Endodermal cell (in vitro differentiated cells): ENCODE measurements around the gene FFAR1. TPM values are rescaled to one million over a fixed set of nuclear protein-coding genes. Genes with fewer than 3 reads are reported as not detected.

Experiments
- DNase-seq: peaks from one replicate; pipeline ENCODE4 v3.0.0-alpha.2; 2017
- H3K27ac ChIP-seq: 2 replicates; pipeline ENCODE4 v1.5.1; 2013; ENCODE audit warnings: mild to moderate bottlenecking, low read depth, low read length, moderate library complexity
- H3K27me3 ChIP-seq: 2 replicates; pipeline ENCODE4 v1.6.1; 2013; ENCODE audit warnings: mild to moderate bottlenecking, low read length, moderate library complexity; ENCODE audit not compliant: insufficient read depth, control insufficient read depth, poor library complexity, severe bottlenecking
- H3K36me3 ChIP-seq: 2 replicates; pipeline ENCODE4 v1.7.0; 2013; ENCODE audit warnings: mild to moderate bottlenecking, low read length, moderate library complexity; ENCODE audit not compliant: control insufficient read depth, insufficient read depth
- H3K4me1 ChIP-seq: one replicate; pipeline ENCODE4 v1.7.0; 2013; ENCODE audit warnings: low read length; ENCODE audit not compliant: control insufficient read depth, insufficient read depth
- H3K4me3 ChIP-seq: 2 replicates; pipeline ENCODE4 v1.5.1; 2013; ENCODE audit warnings: mild to moderate bottlenecking, low read length, moderate library complexity
- H3K9ac ChIP-seq: 2 replicates; pipeline ENCODE4 v1.6.1; 2013; ENCODE audit warnings: mild to moderate bottlenecking, low read length, moderate library complexity; ENCODE audit not compliant: poor library complexity, severe bottlenecking; ENCODE audit errors: extremely low read depth
- H3K9me3 ChIP-seq: 2 replicates; pipeline ENCODE4 v1.6.1; 2013; ENCODE audit warnings: mild to moderate bottlenecking, low read length, moderate library complexity; ENCODE audit not compliant: control insufficient read depth
- H3K27ac Mint-ChIP-seq: 2 replicates; pipeline ENCODE4 v1.8.0; 2020; ENCODE audit warnings: mixed read lengths
- H3K27me3 Mint-ChIP-seq: 2 replicates; pipeline ENCODE4 v1.8.0; 2021; ENCODE audit warnings: mild to moderate bottlenecking, mixed read lengths; ENCODE audit not compliant: insufficient read depth
- H3K36me3 Mint-ChIP-seq: 2 replicates; pipeline ENCODE4 v1.8.0; 2020; ENCODE audit warnings: low read depth, mixed read lengths
- H3K4me1 Mint-ChIP-seq: 2 replicates; pipeline ENCODE4 v1.8.0; 2020; ENCODE audit warnings: mixed read lengths
- H3K4me3 Mint-ChIP-seq: 2 replicates; pipeline ENCODE4 v1.8.0; 2020; ENCODE audit warnings: mild to moderate bottlenecking, moderate library complexity, mixed read lengths
- H3K9me3 Mint-ChIP-seq: 2 replicates; pipeline ENCODE4 v1.8.0; 2020; ENCODE audit warnings: mild to moderate bottlenecking, mixed read lengths
- CTCF ChIP-seq: fragments of 200-600 bp; sonication (generic); conservative IDR thresholded peaks from 2 replicates; pipeline ENCODE4 v1.5.0; 2021; ENCODE audit warnings: antibody characterized with exemption, mild to moderate bottlenecking
- WGBS, 2 experiments: methylation state at CpG; one replicate each; pipeline versions ENCODE4 v1.1.5 to v1.1.7; 2013; ENCODE audit warnings: missing lambda C conversion rate in 2 of 2, mixed read lengths in 1 of 2; ENCODE audit not compliant: insufficient coverage in 1 of 2, insufficient read length in 1 of 2; 5-methylcytosine and 5-hydroxymethylcytosine counted together
- total RNA-seq, 2 donors: library from RNA; stranded (reverse); fragmentation: NEBNext Ultra II Directional in 1 of 2; extraction: Animal tissue kit (Norgen Biotek cat#: 25700) in 1 of 2; gene quantifications; 2 replicates in 1 of 2; 3 replicates in 1 of 2; pipeline ENCODE4 v1.2.1, GENCODE V29; 2021

FFAR1 gene
- total RNA-seq, 2 donors from 2014 or later: not detected

- H3K27me3 Mint-ChIP-seq: no peaks in the 10 kb centered on the region
- Histone ChIP-seq H3K27ac (no peak overlapping the region), H3K27me3 (no peaks in the 10 kb centered on the region), H3K4me1 (peaks cover 2% of the 10 kb centered on the region), H3K9me3 (peaks cover 51% of the 10 kb centered on the region), H3K4me3 (peak overlapping the region; percentile 78), H3K36me3 (no peaks in the 10 kb centered on the region), H3K9ac (no peak overlapping the region)
- peaks cover 9% of the 10 kb centered on the region for H3K36me3 Mint-ChIP-seq
- H3K27ac Mint-ChIP-seq: no peak overlapping the region
- no peak for DNase-seq
- no peak for TF ChIP-seq CTCF
- WGBS, 2 experiments: 90 to 95% methylated on average over 3 to 6 of the region's 6 CpGs
- peaks cover 64% of the 10 kb centered on the region for H3K9me3 Mint-ChIP-seq
- H3K4me3 Mint-ChIP-seq: no peak overlapping the region
- no peaks in the 10 kb centered on the region for H3K4me1 Mint-ChIP-seq
Observed at GRCh38 chr19:35389192-35389861, 41.6 kb downstream of the FFAR1 start.

GRCh38 chr19:35392742-35393715 lies 45.3 kb downstream of the FFAR1 start:
- no peak overlapping the region for H3K9ac ChIP-seq
- peak; percentile 28 for DNase-seq
- Mint-ChIP-seq H3K9me3 (peaks cover 34% of the 10 kb centered on the region), H3K27me3 (no peaks in the 10 kb centered on the region), H3K27ac (no peak overlapping the region), H3K4me3 (no peak overlapping the region), H3K36me3 (peaks cover 7% of the 10 kb centered on the region), H3K4me1 (no peaks in the 10 kb centered on the region)
- H3K36me3 ChIP-seq: no peaks in the 10 kb centered on the region
- H3K27ac ChIP-seq: no peak overlapping the region
- TF ChIP-seq CTCF: no peak
- H3K4me3 ChIP-seq: no peak overlapping the region
- H3K4me1 ChIP-seq: peaks cover 2% of the 10 kb centered on the region
- H3K9me3 ChIP-seq: peaks cover 16% of the 10 kb centered on the region
- WGBS, 2 experiments: 92 to 100% methylated on average over 2 to 5 of the region's 5 CpGs
- no peaks in the 10 kb centered on the region for H3K27me3 ChIP-seq

- H3K9me3 ChIP-seq: no peaks in the 10 kb centered on the region
- no peak overlapping the region for H3K27ac ChIP-seq
- no peaks in the 10 kb centered on the region for H3K4me1 Mint-ChIP-seq
- H3K27me3 Mint-ChIP-seq: no peaks in the 10 kb centered on the region
- no peak for TF ChIP-seq CTCF
- H3K36me3 Mint-ChIP-seq: no peaks in the 10 kb centered on the region
- H3K4me1 ChIP-seq: peaks cover 2% of the 10 kb centered on the region
- peak; percentile 56 for DNase-seq
- peaks cover 9% of the 10 kb centered on the region for H3K9me3 Mint-ChIP-seq
- no peaks in the 10 kb centered on the region for H3K36me3 ChIP-seq
- H3K27ac Mint-ChIP-seq: no peak overlapping the region
- no peaks in the 10 kb centered on the region for H3K27me3 ChIP-seq
- no peak overlapping the region for H3K9ac ChIP-seq
- no peak overlapping the region for H3K4me3 Mint-ChIP-seq
- no peak overlapping the region for H3K4me3 ChIP-seq
- WGBS, 2 experiments: 76 to 85% methylated on average over 13 to 18 of the region's 19 CpGs
Observed at GRCh38 chr19:35395382-35396199, 47.9 kb downstream of the FFAR1 start.
